K562 (cell line): ENCODE data around the gene CCDC137. TPM values are rescaled to one million over a fixed set of nuclear protein-coding genes. Genes with fewer than 3 reads are reported as not detected.

Experiments used
- ATAC-seq: fragments of 200-7000 bp; cut with Tn5 transposase; 3 replicates; pipeline ENCODE4 v1.9.1; 2020; ENCODE audit warnings: moderate library complexity
- BruUV-seq: library from RNA; stranded (reverse); fragments of 400-500 nt; replicated peaks from 2 replicates; lab custom pipeline; 2021; lab: Mats Ljungman, UMichigan
- CTCF ChIA-PET: fragments of 300-600 bp; formaldehyde crosslinking; extraction: SDS; loops from one replicate; lab custom pipeline; 2021; ENCODE audit warnings: low intra/inter-chr PET ratio; lab: Yijun Ruan, JAX
- POLR2A ChIA-PET: fragments of 300-600, 350-650 bp; sonication (Branson Sonifier 250); formaldehyde crosslinking; extraction: SDS; loops from one replicate; lab custom pipeline; 2021; ENCODE audit warnings: antibody characterized with exemption, inconsistent platforms; lab: Yijun Ruan, JAX
- DNase-seq, 4 experiments: peaks; one replicate each; pipeline versions ENCODE4 v3.0.0 to v3.0.0-alpha.2; 2011 to 2018; ENCODE audit warnings: low spot score in 3 of 4, mixed read lengths in 3 of 4; ENCODE audit errors: extremely low read depth in 1 of 4
- FAIRE-seq: peaks from 2 replicates; lab custom pipeline; 2011; peaks lifted over from hg19 to GRCh38; lab: Jason Lieb, UNC
- H2AFZ ChIP-seq: 2 replicates; pipeline ENCODE4 v1.6.0; 2011; ENCODE audit warnings: low read depth, low read length, control low read depth, inconsistent platforms
- H3K27ac ChIP-seq: fragments of 200-600 bp; 3 replicates; pipeline ENCODE4 v1.8.0; 2011; ENCODE audit warnings: low read depth, mild to moderate bottlenecking, control low read depth, inconsistent platforms, low read length, moderate library complexity, mixed read lengths; ENCODE audit errors: extremely low read depth
- H3K27me3 ChIP-seq, 2 experiments: fragments of 300-600 bp in 1 of 2; 2 replicates in 1 of 2; 3 replicates in 1 of 2; pipeline versions ENCODE4 v1.6.0 to v1.8.0; 2011; ENCODE audit warnings: inconsistent platforms in 2 of 2, low read length in 2 of 2, mild to moderate bottlenecking in 1 of 2, mixed read lengths in 1 of 2, moderate library complexity in 1 of 2; ENCODE audit not compliant: control insufficient read depth in 2 of 2, insufficient read depth in 2 of 2
- H3K36me3 ChIP-seq: fragments of 300-600 bp; 3 replicates; pipeline ENCODE4 v1.8.0; 2011; ENCODE audit warnings: mild to moderate bottlenecking, low read length, inconsistent platforms; ENCODE audit not compliant: control insufficient read depth, insufficient read depth
- H3K4me1 ChIP-seq, 2 experiments: fragments of 200-600 bp in 1 of 2; replicated peaks in 1 of 2; 2 replicates in 1 of 2; 3 replicates in 1 of 2; pipeline versions ENCODE4 v1.5.1 to v1.8.0; 2011; ENCODE audit warnings: inconsistent platforms in 2 of 2, low read length in 2 of 2, mild to moderate bottlenecking in 1 of 2, mixed read lengths in 1 of 2, moderate library complexity in 1 of 2; ENCODE audit not compliant: control insufficient read depth in 2 of 2, insufficient read depth in 2 of 2
- H3K4me2 ChIP-seq: 2 replicates; pipeline ENCODE4 v1.6.1; 2011; ENCODE audit warnings: low read length, control low read depth, inconsistent platforms, mixed read lengths; ENCODE audit not compliant: insufficient read depth
- H3K4me3 ChIP-seq: fragments of 200-600 bp; sonication (generic), shearing (Covaris generic); 2 replicates; pipeline ENCODE4 v1.5.1; 2016; ENCODE audit warnings: control low read depth, inconsistent platforms
- H3K79me2 ChIP-seq: fragments of 200-600 bp; 3 replicates; pipeline ENCODE4 v1.8.0; 2011; ENCODE audit warnings: low read length, inconsistent platforms; ENCODE audit not compliant: control insufficient read depth, insufficient read depth
- H3K9ac ChIP-seq, 2 experiments: 2 replicates each; pipeline versions ENCODE4 v1.6.0 to v1.6.1; 2011; ENCODE audit warnings: low read depth in 2 of 2, low read length in 2 of 2, control low read depth in 1 of 2, inconsistent platforms in 1 of 2, mild to moderate bottlenecking in 1 of 2, mixed read lengths in 1 of 2; ENCODE audit not compliant: insufficient read depth in 1 of 2
- H3K9me1 ChIP-seq: one replicate; pipeline ENCODE4 v1.6.0; 2011; ENCODE audit warnings: inconsistent platforms, mild to moderate bottlenecking, low read length, moderate library complexity; ENCODE audit not compliant: control insufficient read depth, insufficient read depth
- H3K9me3 ChIP-seq: replicated peaks from 2 replicates; pipeline ENCODE4 v1.5.1; 2011; ENCODE audit warnings: low read depth, low read length, inconsistent platforms; ENCODE audit not compliant: control insufficient read depth, insufficient read depth
- H4K20me1 ChIP-seq: replicated peaks from 2 replicates; pipeline ENCODE4 v1.6.1; 2011; ENCODE audit warnings: low read length, inconsistent platforms, mixed read lengths; ENCODE audit not compliant: control insufficient read depth, insufficient read depth
- FIP1L1 ChIP-seq: fragments of 200-400 bp; formaldehyde crosslinking; IDR thresholded peaks from 2 replicates; pipeline ENCODE4 v1.6.1; 2018; ENCODE audit warnings: mild to moderate bottlenecking, low read depth, low read length; ENCODE audit not compliant: poor library complexity, severe bottlenecking
- HDAC6 ChIP-seq: IDR thresholded peaks from 2 replicates; pipeline ENCODE4 v1.6.1; 2012; ENCODE audit warnings: low read depth, mild to moderate bottlenecking, control low read depth, inconsistent platforms, low read length, moderate library complexity
- POLR2A ChIP-seq: fragments of 450-650 bp; conservative IDR thresholded peaks from 2 replicates; pipeline ENCODE4 v1.6.1; 2016
- PRPF4 ChIP-seq: fragments of 200-400 bp; formaldehyde crosslinking; IDR thresholded peaks from one replicate; pipeline ENCODE4 v1.6.1; 2017; ENCODE audit warnings: low read length, low read depth, mild to moderate bottlenecking; ENCODE audit not compliant: insufficient read depth, poor library complexity, severe bottlenecking
- RBFOX2 ChIP-seq: fragments of 200-400 bp; formaldehyde crosslinking; IDR thresholded peaks from 2 replicates; pipeline ENCODE4 v1.6.1; 2017; ENCODE audit warnings: low read depth, mild to moderate bottlenecking, low read length, moderate library complexity
- TFAP4 ChIP-seq: sonication (generic); formaldehyde crosslinking; IDR thresholded peaks from 2 replicates; pipeline ENCODE4 v1.8.0; 2022; ENCODE audit warnings: missing genetic modification reagents, mild to moderate bottlenecking, moderate library complexity, borderline replicate concordance
- ZBTB33 ChIP-seq: sonication (generic); formaldehyde crosslinking; IDR thresholded peaks from 2 replicates; pipeline ENCODE4 v1.8.1; 2023; ENCODE audit warnings: mild to moderate bottlenecking, missing genetic modification reagents
- ZSCAN32 ChIP-seq: fragments of 450-650 bp; formaldehyde crosslinking; IDR thresholded peaks from 2 replicates; pipeline ENCODE4 v1.4.0; 2020; ENCODE audit warnings: mild to moderate bottlenecking, moderate library complexity
- WGBS: fragments of 100-300 bp; shearing (Covaris generic); methylation state at CpG from one replicate; pipeline ENCODE4 v1.1.6; 2016; ENCODE audit warnings: low coverage, mixed read lengths; ENCODE audit not compliant: insufficient coverage; ENCODE audit errors: missing lambda C conversion rate; 5-methylcytosine and 5-hydroxymethylcytosine counted together
- in situ Hi-C: fragments of 300-500 bp; cut with MboI; formaldehyde crosslinking; loops from 4 replicates; pipeline ENCODE4 v1.15.0; 2018; ENCODE audit warnings: inconsistent platforms, mixed read lengths
- intact Hi-C: fragments of 100-400 bp; cut with micrococcal nuclease; formaldehyde crosslinking; loops from 2 replicates; pipeline ENCODE4 v1.14.2; 2022
- polyA plus RNA-seq, 8 experiments: library from polyadenylated mRNA; depleted of rRNA in 4 of 8; stranded (reverse) in 5 of 8; unstranded in 3 of 8; fragments of >200 nt; fragmentation: Nextera tagmentation in 2 of 8; fragmentation: Illumina TruSeq in 1 of 8; extraction: Ambion mirVana in 2 of 8; extraction: Trizol in 1 of 8; gene quantifications; 2 replicates each; pipeline versions ENCODE4 v1.2.1 to v1.2.3, GENCODE V29; 2011 to 2014; ENCODE audit warnings: inconsistent platforms in 1 of 8, missing spikeins in 1 of 8
- total RNA-seq, 7 experiments: library from RNA; depleted of rRNA in 6 of 7; stranded (reverse); fragments of >200 nt in 6 of 7; fragmentation: Illumina TruSeq in 2 of 7; extraction: Trizol in 2 of 7; gene quantifications; 2 replicates each; pipeline versions ENCODE4 v1.2.1 to v1.2.3, GENCODE V29; 2011 to 2021; ENCODE audit warnings: low replicate concordance in 1 of 7
- TF ChIP-seq, protein P1 (sequence below): fragments of 250-450 bp; sonication (Bioruptor Pico); IDR thresholded peaks from 2 replicates; pipeline ENCODE4 v1.4.0; 2020; ENCODE audit warnings: mild to moderate bottlenecking
- TF ChIP-seq, protein P2 (sequence below): sonication (generic); formaldehyde crosslinking; IDR thresholded peaks from 2 replicates; pipeline ENCODE4 v1.8.0; 2022; ENCODE audit warnings: mild to moderate bottlenecking, missing genetic modification reagents, borderline replicate concordance
- TF ChIP-seq, protein P3 (sequence below): fragments of 450-650 bp; formaldehyde crosslinking; IDR thresholded peaks from 2 replicates; pipeline ENCODE4 v1.4.0; 2020; ENCODE audit warnings: mild to moderate bottlenecking, moderate library complexity

CCDC137 gene
- total and polyA plus RNA-seq, 9 of the 15 experiments (the other 6 are each of a cell fraction or from before 2014, with no cell fraction given): 2.3 to 68.1 (median 38.3) TPM

- ChIA-PET CTCF (no interaction called here), POLR2A (interaction anchor here (0.8 to 0.9 kb wide), 2 partner anchors 17 to 167 kb away, joined by 3 to 6 read pairs; partner anchors contain the start of genes FAAP100 and MRPL12)
- H3K36me3 ChIP-seq: peaks cover 54% of the 10 kb centered on the region; the same call in 1 of the 3 replicates
- no peaks in the 10 kb centered on the region; the same call in 1 of the 2 replicates for H4K20me1 ChIP-seq
- in situ Hi-C loops: no loop called here
- intact Hi-C loops: no loop called here
- H3K4me1 ChIP-seq: peaks cover 19 to 77% of the 10 kb centered on the region in 2 experiments
- WGBS: 90% methylated on average over 29 of the region's 33 CpGs
- H3K79me2 ChIP-seq: peaks cover 10% of the 10 kb centered on the region
- ATAC-seq: no peak
- BruUV-seq: no TSS peak
- H3K4me3 ChIP-seq: no peak overlapping the region
- no peak overlapping the region for H3K27ac ChIP-seq
- H3K4me2 ChIP-seq: no peak overlapping the region
- DNase-seq: no peak
- no peak overlapping the region for H2AFZ ChIP-seq
- no peaks in the 10 kb centered on the region for H3K9me1 ChIP-seq
- H3K9ac ChIP-seq: peak overlapping the region in 1 of 2 experiments; percentile 72; a peak in 1 of 4 replicates
- no peak for FAIRE-seq
- H3K9me3 ChIP-seq: no peaks in the 10 kb centered on the region
- H3K27me3 ChIP-seq: no peaks in the 10 kb centered on the region
- no peak for TF ChIP-seq ZSCAN32 (CRISPR knock-in tag)
- TF ChIP-seq ZBTB33 (CRISPR knock-in tag): peak; percentile 68; the same call in 1 of the 2 replicates
- TF ChIP-seq HDAC6: no peak
- TF ChIP-seq RBFOX2: peak; percentile 8; the same call in 1 of the 2 replicates
- TF ChIP-seq FIP1L1: no peak
- no peak for TF ChIP-seq POLR2A
- TF ChIP-seq, protein P1, sequence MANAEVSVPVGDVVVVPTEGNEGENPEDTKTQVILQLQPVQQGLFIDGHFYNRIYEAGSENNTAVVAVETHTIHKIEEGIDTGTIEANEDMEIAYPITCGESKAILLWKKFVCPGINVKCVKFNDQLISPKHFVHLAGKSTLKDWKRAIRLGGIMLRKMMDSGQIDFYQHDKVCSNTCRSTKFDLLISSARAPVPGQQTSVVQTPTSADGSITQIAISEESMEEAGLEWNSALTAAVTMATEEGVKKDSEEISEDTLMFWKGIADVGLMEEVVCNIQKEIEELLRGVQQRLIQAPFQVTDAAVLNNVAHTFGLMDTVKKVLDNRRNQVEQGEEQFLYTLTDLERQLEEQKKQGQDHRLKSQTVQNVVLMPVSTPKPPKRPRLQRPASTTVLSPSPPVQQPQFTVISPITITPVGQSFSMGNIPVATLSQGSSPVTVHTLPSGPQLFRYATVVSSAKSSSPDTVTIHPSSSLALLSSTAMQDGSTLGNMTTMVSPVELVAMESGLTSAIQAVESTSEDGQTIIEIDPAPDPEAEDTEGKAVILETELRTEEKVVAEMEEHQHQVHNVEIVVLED: no peak
- TF ChIP-seq, protein P2, sequence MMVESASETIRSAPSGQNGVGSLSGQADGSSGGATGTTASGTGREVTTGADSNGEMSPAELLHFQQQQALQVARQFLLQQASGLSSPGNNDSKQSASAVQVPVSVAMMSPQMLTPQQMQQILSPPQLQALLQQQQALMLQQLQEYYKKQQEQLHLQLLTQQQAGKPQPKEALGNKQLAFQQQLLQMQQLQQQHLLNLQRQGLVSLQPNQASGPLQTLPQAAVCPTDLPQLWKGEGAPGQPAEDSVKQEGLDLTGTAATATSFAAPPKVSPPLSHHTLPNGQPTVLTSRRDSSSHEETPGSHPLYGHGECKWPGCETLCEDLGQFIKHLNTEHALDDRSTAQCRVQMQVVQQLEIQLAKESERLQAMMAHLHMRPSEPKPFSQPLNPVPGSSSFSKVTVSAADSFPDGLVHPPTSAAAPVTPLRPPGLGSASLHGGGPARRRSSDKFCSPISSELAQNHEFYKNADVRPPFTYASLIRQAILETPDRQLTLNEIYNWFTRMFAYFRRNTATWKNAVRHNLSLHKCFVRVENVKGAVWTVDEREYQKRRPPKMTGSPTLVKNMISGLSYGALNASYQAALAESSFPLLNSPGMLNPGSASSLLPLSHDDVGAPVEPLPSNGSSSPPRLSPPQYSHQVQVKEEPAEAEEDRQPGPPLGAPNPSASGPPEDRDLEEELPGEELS: no peak
- TF ChIP-seq PRPF4: no peak
- no peak for TF ChIP-seq TFAP4
- TF ChIP-seq, protein P3, sequence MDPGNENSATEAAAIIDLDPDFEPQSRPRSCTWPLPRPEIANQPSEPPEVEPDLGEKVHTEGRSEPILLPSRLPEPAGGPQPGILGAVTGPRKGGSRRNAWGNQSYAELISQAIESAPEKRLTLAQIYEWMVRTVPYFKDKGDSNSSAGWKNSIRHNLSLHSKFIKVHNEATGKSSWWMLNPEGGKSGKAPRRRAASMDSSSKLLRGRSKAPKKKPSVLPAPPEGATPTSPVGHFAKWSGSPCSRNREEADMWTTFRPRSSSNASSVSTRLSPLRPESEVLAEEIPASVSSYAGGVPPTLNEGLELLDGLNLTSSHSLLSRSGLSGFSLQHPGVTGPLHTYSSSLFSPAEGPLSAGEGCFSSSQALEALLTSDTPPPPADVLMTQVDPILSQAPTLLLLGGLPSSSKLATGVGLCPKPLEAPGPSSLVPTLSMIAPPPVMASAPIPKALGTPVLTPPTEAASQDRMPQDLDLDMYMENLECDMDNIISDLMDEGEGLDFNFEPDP (CRISPR knock-in tag): no peak
Observed at GRCh38 chr17:81719410-81720266, 53.1 kb downstream of the CCDC137 start.
